OCI-LY1 (cell line): Measurements from ENCODE around the gene SMAP1.

Experiments
- H2AFZ ChIP-seq: fragments of 200-600 bp; sonication (generic), shearing (Covaris generic); 2 replicates; pipeline ENCODE4 v1.6.0; 2014; ENCODE audit warnings: antibody characterized with exemption, mild to moderate bottlenecking, low read length
- H3F3A ChIP-seq: fragments of 200-600 bp; sonication (generic), shearing (Covaris generic); 2 replicates; pipeline ENCODE4 v1.6.0; 2014; ENCODE audit warnings: mild to moderate bottlenecking, antibody characterized with exemption, low read length, moderate library complexity; ENCODE audit not compliant: insufficient read depth
- H3K27ac ChIP-seq: fragments of 200-600 bp; sonication (generic); 2 replicates; pipeline ENCODE4 v1.5.1; 2014; ENCODE audit warnings: low read length, mixed run types, mild to moderate bottlenecking, low read depth; ENCODE audit not compliant: poor library complexity, severe bottlenecking
- H3K27me3 ChIP-seq: fragments of 200-600 bp; sonication (generic); 2 replicates; pipeline ENCODE4 v1.6.0; 2014; ENCODE audit warnings: antibody characterized with exemption, mild to moderate bottlenecking, low read length, moderate library complexity; ENCODE audit not compliant: insufficient read depth
- H3K36me3 ChIP-seq: fragments of 200-600 bp; sonication (generic); 2 replicates; pipeline ENCODE4 v1.6.1; 2014; ENCODE audit warnings: mild to moderate bottlenecking, antibody characterized with exemption, low read length, moderate library complexity, mixed read lengths; ENCODE audit not compliant: insufficient read depth
- H3K4me1 ChIP-seq: fragments of 200-600 bp; sonication (generic); 2 replicates; pipeline ENCODE4 v1.5.1; 2014; ENCODE audit warnings: mild to moderate bottlenecking, low read length, moderate library complexity; ENCODE audit not compliant: insufficient read depth, severe bottlenecking
- H3K4me2 ChIP-seq: fragments of 200-600 bp; sonication (generic), shearing (Covaris generic); 2 replicates; pipeline ENCODE4 v1.6.1; 2014; ENCODE audit warnings: low read length
- H3K4me3 ChIP-seq: fragments of 200-600 bp; sonication (generic); 2 replicates; pipeline ENCODE4 v1.5.1; 2014; ENCODE audit warnings: low read length, low read depth, mild to moderate bottlenecking, mixed read lengths; ENCODE audit not compliant: poor library complexity, severe bottlenecking
- H3K79me2 ChIP-seq: fragments of 200-600 bp; shearing (Covaris generic); 2 replicates; pipeline ENCODE4 v1.6.1; 2016; ENCODE audit warnings: mixed run types, low read length, mixed read lengths; ENCODE audit not compliant: insufficient read depth
- H3K9ac ChIP-seq: fragments of 200-600 bp; sonication (generic), shearing (Covaris generic); 2 replicates; pipeline ENCODE4 v1.6.1; 2014; ENCODE audit warnings: mild to moderate bottlenecking, low read length, mixed read lengths
- H3K9me2 ChIP-seq: fragments of 200-600 bp; sonication (generic), shearing (Covaris generic); 2 replicates; pipeline ENCODE4 v1.6.1; 2014; ENCODE audit warnings: low read depth, mild to moderate bottlenecking, low read length, mixed read lengths
- H3K9me3 ChIP-seq: fragments of 200-600 bp; shearing (Covaris generic); 2 replicates; pipeline ENCODE4 v1.6.1; 2014; ENCODE audit warnings: low read length, mixed read lengths
- H4K20me1 ChIP-seq: fragments of 200-600 bp; sonication (generic), shearing (Covaris generic); 2 replicates; pipeline ENCODE4 v1.6.0; 2016; ENCODE audit warnings: mild to moderate bottlenecking, low read length; ENCODE audit not compliant: insufficient read depth
- CTCF ChIP-seq: fragments of 200-600 bp; sonication (generic), shearing (Covaris generic); IDR thresholded peaks from 2 replicates; pipeline ENCODE4 v1.5.1; 2017; ENCODE audit warnings: mild to moderate bottlenecking, antibody characterized with exemption, low read length, moderate library complexity, mixed read lengths
- EZH2 ChIP-seq: fragments of 200-600 bp; sonication (generic), shearing (Covaris generic); IDR thresholded peaks from 2 replicates; pipeline ENCODE4 v1.8.0; 2017; ENCODE audit warnings: borderline replicate concordance, mixed run types, mild to moderate bottlenecking, antibody characterized with exemption, low read length, moderate library complexity, mixed read lengths

Gene SMAP1

GRCh38 chr6:70889270-70889669 is 221.6 kb downstream of the SMAP1 start:
- H3K27ac ChIP-seq: no peak overlapping the region
- no peak overlapping the region for H3K9ac ChIP-seq
- no peak overlapping the region for H3K4me2 ChIP-seq
- no peak overlapping the region for H3K4me3 ChIP-seq
- TF ChIP-seq CTCF (no peak), EZH2 (no peak)
- H3K36me3 ChIP-seq: no peaks in the 10 kb centered on the region
- H3K79me2 ChIP-seq: no peaks in the 10 kb centered on the region
- H3K27me3 ChIP-seq: no peaks in the 10 kb centered on the region
- H3K9me3 ChIP-seq: no peaks in the 10 kb centered on the region
- no peaks in the 10 kb centered on the region for H3F3A ChIP-seq
- H3K9me2 ChIP-seq: no peaks in the 10 kb centered on the region
- H3K4me1 ChIP-seq: peaks cover under 1% of the 10 kb centered on the region
- no peaks in the 10 kb centered on the region for H4K20me1 ChIP-seq
- H2AFZ ChIP-seq: no peak overlapping the region

- no peaks in the 10 kb centered on the region for H3K9me2 ChIP-seq
- no peaks in the 10 kb centered on the region for H3K27me3 ChIP-seq
- H3K9ac ChIP-seq: no peak overlapping the region
- no peak overlapping the region for H3K4me2 ChIP-seq
- H3K79me2 ChIP-seq: no peaks in the 10 kb centered on the region
- H3K4me1 ChIP-seq: no peaks in the 10 kb centered on the region
- H2AFZ ChIP-seq: no peak overlapping the region
- H3K4me3 ChIP-seq: no peak overlapping the region
- H3K27ac ChIP-seq: no peak overlapping the region
- TF ChIP-seq CTCF: no peak
- no peak for TF ChIP-seq EZH2
- no peaks in the 10 kb centered on the region for H4K20me1 ChIP-seq
- no peaks in the 10 kb centered on the region for H3F3A ChIP-seq
- no peaks in the 10 kb centered on the region for H3K36me3 ChIP-seq
- no peaks in the 10 kb centered on the region for H3K9me3 ChIP-seq
Measured at GRCh38 chr6:70894001-70894400, 226.3 kb downstream of the SMAP1 start.

GRCh38 chr6:70900047-70900446 is 232.4 kb downstream of the SMAP1 start:
- Histone ChIP-seq H3K9ac (no peak overlapping the region), H3K4me2 (no peak overlapping the region), H3K4me1 (no peaks in the 10 kb centered on the region), H3K27ac (no peak overlapping the region), H3K4me3 (no peak overlapping the region), H2AFZ (no peak overlapping the region), H3K9me2 (no peaks in the 10 kb centered on the region), H4K20me1 (no peaks in the 10 kb centered on the region), H3K27me3 (no peaks in the 10 kb centered on the region), H3K9me3 (no peaks in the 10 kb centered on the region), H3F3A (no peaks in the 10 kb centered on the region), H3K36me3 (no peaks in the 10 kb centered on the region), H3K79me2 (no peaks in the 10 kb centered on the region)
- TF ChIP-seq CTCF (no peak), EZH2 (no peak)
